ENCODE results near the gene DBF4B. TPM values are rescaled to one million over a fixed set of nuclear protein-coding genes. Genes with fewer than 3 reads are reported as not detected.
A peak's percentile ranks its signal among the peaks of the same experiment; 100 is the strongest.

The DBF4B gene
- total and polyA plus RNA-seq, 2 of the 13 experiments (the other 11 are each of a cell fraction or from before 2014, with no cell fraction given) = 11.7 to 13.2 TPM

DNA sequence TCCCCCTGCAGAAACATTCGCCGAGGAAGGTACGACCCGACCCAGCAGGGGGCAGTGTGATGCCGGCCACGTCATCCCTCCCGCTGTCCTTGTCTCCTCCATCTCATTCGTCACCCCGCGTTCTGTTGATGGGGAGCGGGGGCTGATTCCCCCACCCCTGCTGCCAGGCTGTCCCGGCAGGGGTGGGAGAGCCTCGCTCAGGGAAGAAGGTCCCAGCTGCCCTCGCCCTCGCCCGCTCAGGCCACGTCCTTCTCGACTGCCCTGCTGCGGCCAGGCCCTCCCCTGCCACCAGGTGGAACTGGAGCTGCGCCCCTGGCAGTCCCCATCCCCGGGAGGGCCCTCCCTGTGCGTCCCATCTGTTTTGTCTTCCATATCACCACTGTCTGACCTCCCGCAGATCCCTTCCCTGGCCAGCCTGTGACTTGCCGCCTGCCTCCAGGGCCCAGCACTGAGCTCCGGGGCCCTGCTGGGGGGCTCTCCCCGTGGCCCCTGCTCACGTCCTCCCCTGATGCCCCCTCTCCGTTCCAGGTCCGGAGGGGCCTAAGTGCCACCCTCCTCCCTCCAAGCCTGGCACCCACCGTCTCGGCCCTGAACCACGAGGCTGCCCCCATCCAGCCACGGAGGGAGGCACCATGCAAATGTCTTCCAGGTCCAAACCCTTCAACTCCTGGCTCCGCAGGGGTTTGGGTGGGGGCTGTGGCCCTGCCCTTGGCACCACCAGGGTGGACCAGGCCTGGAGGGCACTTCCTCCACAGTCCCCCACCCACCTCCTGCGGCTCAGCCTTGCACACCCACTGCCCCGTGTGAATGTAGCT is 71.0 kb downstream of the DBF4B start (continued):
- TF ChIP-seq GLI4 (CRISPR knock-in tag; IDR thresholded peaks at IDR 0.05; ENCODE audit: borderline replicate concordance) (no peak), AKAP8 (CRISPR knock-in tag; IDR thresholded peaks at IDR 0.05) (no peak), SATB2 (CRISPR knock-in tag; IDR thresholded peaks at IDR 0.05) (no peak), SRSF1 (optimal IDR thresholded peaks at IDR 0.05; ENCODE audit: low read depth, low read length) (no peak), ZNF335 (CRISPR knock-in tag; IDR thresholded peaks at IDR 0.05) (0 out of 2 replicates have a peak, but pooled peaks have one; percentile 68), SOX13 (IDR thresholded peaks at IDR 0.05) (no peak), SOX13 (CRISPR knock-in tag; conservative IDR thresholded peaks at IDR 0.05 in 1 of 2, IDR thresholded peaks at IDR 0.05 in 1 of 2) (peak in 1 of 2 experiments; percentile 25; a peak in 1 of 4 replicates), RFX5 (IDR thresholded peaks at IDR 0.05; ENCODE audit: low read depth, low read length) (no peak), FOXA1 (IDR thresholded peaks at IDR 0.05) (no peak), FOXA1 (CRISPR knock-in tag; IDR thresholded peaks at IDR 0.05) (no peak), PAWR (CRISPR knock-in tag; IDR thresholded peaks at IDR 0.05; ENCODE audit: borderline replicate concordance) (no peak), ZFP36L1 (CRISPR knock-in tag; IDR thresholded peaks at IDR 0.05) (no peak), NFYB (CRISPR knock-in tag; IDR thresholded peaks at IDR 0.05) (no peak), FOXA3 (CRISPR knock-in tag; IDR thresholded peaks at IDR 0.05) (peak; percentile 35; the same call in 1 of the 2 replicates), ZNF709 (CRISPR knock-in tag; IDR thresholded peaks at IDR 0.05) (no peak), NFKB2 (CRISPR knock-in tag; IDR thresholded peaks at IDR 0.05; ENCODE audit: borderline replicate concordance) (peak; percentile 87; the same call in 1 of the 2 replicates), ZBTB21 (CRISPR knock-in tag; IDR thresholded peaks at IDR 0.05) (peak; percentile 45; the same call in 1 of the 2 replicates), TOE1 (CRISPR knock-in tag; IDR thresholded peaks at IDR 0.05) (no peak), ZKSCAN5 (CRISPR knock-in tag; IDR thresholded peaks at IDR 0.05) (no peak)
- TF ChIP-seq, protein P1, sequence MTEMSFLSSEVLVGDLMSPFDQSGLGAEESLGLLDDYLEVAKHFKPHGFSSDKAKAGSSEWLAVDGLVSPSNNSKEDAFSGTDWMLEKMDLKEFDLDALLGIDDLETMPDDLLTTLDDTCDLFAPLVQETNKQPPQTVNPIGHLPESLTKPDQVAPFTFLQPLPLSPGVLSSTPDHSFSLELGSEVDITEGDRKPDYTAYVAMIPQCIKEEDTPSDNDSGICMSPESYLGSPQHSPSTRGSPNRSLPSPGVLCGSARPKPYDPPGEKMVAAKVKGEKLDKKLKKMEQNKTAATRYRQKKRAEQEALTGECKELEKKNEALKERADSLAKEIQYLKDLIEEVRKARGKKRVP (CRISPR knock-in tag; IDR thresholded peaks at IDR 0.05) = no peak
- TF ChIP-seq, protein P2, sequence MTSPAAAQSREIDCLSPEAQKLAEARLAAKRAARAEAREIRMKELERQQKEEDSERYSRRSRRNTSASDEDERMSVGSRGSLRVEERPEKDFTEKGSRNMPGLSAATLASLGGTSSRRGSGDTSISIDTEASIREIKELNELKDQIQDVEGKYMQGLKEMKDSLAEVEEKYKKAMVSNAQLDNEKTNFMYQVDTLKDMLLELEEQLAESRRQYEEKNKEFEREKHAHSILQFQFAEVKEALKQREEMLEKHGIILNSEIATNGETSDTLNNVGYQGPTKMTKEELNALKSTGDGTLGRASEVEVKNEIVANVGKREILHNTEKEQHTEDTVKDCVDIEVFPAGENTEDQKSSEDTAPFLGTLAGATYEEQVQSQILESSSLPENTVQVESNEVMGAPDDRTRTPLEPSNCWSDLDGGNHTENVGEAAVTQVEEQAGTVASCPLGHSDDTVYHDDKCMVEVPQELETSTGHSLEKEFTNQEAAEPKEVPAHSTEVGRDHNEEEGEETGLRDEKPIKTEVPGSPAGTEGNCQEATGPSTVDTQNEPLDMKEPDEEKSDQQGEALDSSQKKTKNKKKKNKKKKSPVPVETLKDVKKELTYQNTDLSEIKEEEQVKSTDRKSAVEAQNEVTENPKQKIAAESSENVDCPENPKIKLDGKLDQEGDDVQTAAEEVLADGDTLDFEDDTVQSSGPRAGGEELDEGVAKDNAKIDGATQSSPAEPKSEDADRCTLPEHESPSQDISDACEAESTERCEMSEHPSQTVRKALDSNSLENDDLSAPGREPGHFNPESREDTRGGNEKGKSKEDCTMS (CRISPR knock-in tag; conservative IDR thresholded peaks at IDR 0.05) = no peak
- TF ChIP-seq, protein P3, sequence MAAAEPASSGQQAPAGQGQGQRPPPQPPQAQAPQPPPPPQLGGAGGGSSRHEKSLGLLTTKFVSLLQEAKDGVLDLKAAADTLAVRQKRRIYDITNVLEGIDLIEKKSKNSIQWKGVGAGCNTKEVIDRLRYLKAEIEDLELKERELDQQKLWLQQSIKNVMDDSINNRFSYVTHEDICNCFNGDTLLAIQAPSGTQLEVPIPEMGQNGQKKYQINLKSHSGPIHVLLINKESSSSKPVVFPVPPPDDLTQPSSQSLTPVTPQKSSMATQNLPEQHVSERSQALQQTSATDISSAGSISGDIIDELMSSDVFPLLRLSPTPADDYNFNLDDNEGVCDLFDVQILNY (CRISPR knock-in tag; conservative IDR thresholded peaks at IDR 0.05) = peak; percentile 35; the same call in 1 of the 2 replicates
- TF ChIP-seq, protein P4, sequence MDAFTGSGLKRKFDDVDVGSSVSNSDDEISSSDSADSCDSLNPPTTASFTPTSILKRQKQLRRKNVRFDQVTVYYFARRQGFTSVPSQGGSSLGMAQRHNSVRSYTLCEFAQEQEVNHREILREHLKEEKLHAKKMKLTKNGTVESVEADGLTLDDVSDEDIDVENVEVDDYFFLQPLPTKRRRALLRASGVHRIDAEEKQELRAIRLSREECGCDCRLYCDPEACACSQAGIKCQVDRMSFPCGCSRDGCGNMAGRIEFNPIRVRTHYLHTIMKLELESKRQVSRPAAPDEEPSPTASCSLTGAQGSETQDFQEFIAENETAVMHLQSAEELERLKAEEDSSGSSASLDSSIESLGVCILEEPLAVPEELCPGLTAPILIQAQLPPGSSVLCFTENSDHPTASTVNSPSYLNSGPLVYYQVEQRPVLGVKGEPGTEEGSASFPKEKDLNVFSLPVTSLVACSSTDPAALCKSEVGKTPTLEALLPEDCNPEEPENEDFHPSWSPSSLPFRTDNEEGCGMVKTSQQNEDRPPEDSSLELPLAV (CRISPR knock-in tag; conservative IDR thresholded peaks at IDR 0.05; ENCODE audit: low read depth) = no peak
- TF ChIP-seq, protein P5, sequence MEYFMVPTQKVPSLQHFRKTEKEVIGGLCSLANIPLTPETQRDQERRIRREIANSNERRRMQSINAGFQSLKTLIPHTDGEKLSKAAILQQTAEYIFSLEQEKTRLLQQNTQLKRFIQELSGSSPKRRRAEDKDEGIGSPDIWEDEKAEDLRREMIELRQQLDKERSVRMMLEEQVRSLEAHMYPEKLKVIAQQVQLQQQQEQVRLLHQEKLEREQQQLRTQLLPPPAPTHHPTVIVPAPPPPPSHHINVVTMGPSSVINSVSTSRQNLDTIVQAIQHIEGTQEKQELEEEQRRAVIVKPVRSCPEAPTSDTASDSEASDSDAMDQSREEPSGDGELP (IDR thresholded peaks at IDR 0.05; ENCODE audit: borderline replicate concordance, low read depth) = no peak; the same call in 1 of the 2 replicates

All from HepG2 (cell line).